ENCODE results near the gene DSCAM. TPM values are rescaled to one million over a fixed set of nuclear protein-coding genes. Genes with fewer than 3 reads are reported as not detected.
A peak's percentile ranks its signal among the peaks of the same experiment; 100 is the strongest.

The DSCAM gene
- total RNA-seq, 4 donors from 2014 or later = 0.03 TPM; not detected in 3

GRCh38 chr21:40512590-40512989, 334.4 kb downstream of the DSCAM start:
- intact Hi-C loops (cut with DNase I; ENCODE audit: low total_unique reads) (no loop called here), in situ Hi-C loops (cut with MboI; ENCODE audit: low sequenced_read_pairs in 4 of 4) (no loop called here)
- Histone ChIP-seq H3K4me3 (no peak overlapping the region), H3K27ac (no peak overlapping the region), H3K27me3 (no peaks in the 10 kb centered on the region), H3K9me3 (no peaks in the 10 kb centered on the region), H3K4me1 (no peaks in the 10 kb centered on the region), H3K36me3 (no peaks in the 10 kb centered on the region)
- peak in 1 of 5 experiments; percentile 24 for TF ChIP-seq CTCF (IDR thresholded peaks at IDR 0.05 in 4 of 5, conservative IDR thresholded peaks at IDR 0.05 in 1 of 5)
- no peak for TF ChIP-seq POLR2A (IDR thresholded peaks at IDR 0.05)
- DNase-seq (no peak), ATAC-seq (no peak)

- intact Hi-C loops (cut with DNase I; ENCODE audit: low total_unique reads) = no loop called here
- no peak for DNase-seq
- H3K27ac ChIP-seq = no peak overlapping the region
- H3K9me3 ChIP-seq = no peaks in the 10 kb centered on the region
- TF ChIP-seq POLR2A (IDR thresholded peaks at IDR 0.05) (no peak), CTCF (IDR thresholded peaks at IDR 0.05 in 4 of 5, conservative IDR thresholded peaks at IDR 0.05 in 1 of 5) (no peak)
- no peak overlapping the region for H3K4me3 ChIP-seq
- no peak for ATAC-seq
- in situ Hi-C loops (cut with MboI; ENCODE audit: low sequenced_read_pairs in 4 of 4) = no loop called here
- H3K4me1 ChIP-seq = no peaks in the 10 kb centered on the region
- no peaks in the 10 kb centered on the region for H3K27me3 ChIP-seq
- no peaks in the 10 kb centered on the region for H3K36me3 ChIP-seq
Observed at GRCh38 chr21:40507978-40508377, 339.0 kb downstream of the DSCAM start.

- DNase-seq = no peak
- in situ Hi-C loops (cut with MboI; ENCODE audit: low sequenced_read_pairs in 4 of 4) = no loop called here
- intact Hi-C loops (cut with DNase I; ENCODE audit: low total_unique reads) = no loop called here
- H3K27ac ChIP-seq = no peak overlapping the region
- H3K4me3 ChIP-seq = no peak overlapping the region
- TF ChIP-seq CTCF (IDR thresholded peaks at IDR 0.05 in 4 of 5, conservative IDR thresholded peaks at IDR 0.05 in 1 of 5) (no peak), POLR2A (IDR thresholded peaks at IDR 0.05) (no peak)
- no peaks in the 10 kb centered on the region for H3K4me1 ChIP-seq
- ATAC-seq = no peak
- H3K9me3 ChIP-seq = no peaks in the 10 kb centered on the region
- H3K27me3 ChIP-seq = no peaks in the 10 kb centered on the region
- H3K36me3 ChIP-seq = no peaks in the 10 kb centered on the region
Observed at GRCh38 chr21:40505681-40506080, 341.3 kb downstream of the DSCAM start.

- DNase-seq (no peak), ATAC-seq (no peak)
- intact Hi-C loops (cut with DNase I; ENCODE audit: low total_unique reads) = no loop called here
- Histone ChIP-seq H3K27ac (no peak overlapping the region), H3K4me3 (no peak overlapping the region), H3K27me3 (no peaks in the 10 kb centered on the region), H3K36me3 (no peaks in the 10 kb centered on the region), H3K9me3 (no peaks in the 10 kb centered on the region), H3K4me1 (no peaks in the 10 kb centered on the region)
- in situ Hi-C loops (cut with MboI; ENCODE audit: low sequenced_read_pairs in 4 of 4) = no loop called here
- TF ChIP-seq POLR2A (IDR thresholded peaks at IDR 0.05) (no peak), CTCF (IDR thresholded peaks at IDR 0.05 in 4 of 5, conservative IDR thresholded peaks at IDR 0.05 in 1 of 5) (no peak)
Observed at GRCh38 chr21:40505244-40505643, 341.7 kb downstream of the DSCAM start.

GRCh38 chr21:40504825-40505224, 342.1 kb downstream of the DSCAM start:
- Histone ChIP-seq H3K4me1 (no peaks in the 10 kb centered on the region), H3K9me3 (no peaks in the 10 kb centered on the region), H3K36me3 (no peaks in the 10 kb centered on the region), H3K27me3 (no peaks in the 10 kb centered on the region), H3K4me3 (no peak overlapping the region), H3K27ac (no peak overlapping the region)
- no peak for TF ChIP-seq CTCF (IDR thresholded peaks at IDR 0.05 in 4 of 5, conservative IDR thresholded peaks at IDR 0.05 in 1 of 5)
- no peak for TF ChIP-seq POLR2A (IDR thresholded peaks at IDR 0.05)
- in situ Hi-C loops (cut with MboI; ENCODE audit: low sequenced_read_pairs in 4 of 4) = no loop called here
- intact Hi-C loops (cut with DNase I; ENCODE audit: low total_unique reads) = no loop called here
- no peak for DNase-seq
- ATAC-seq = no peak
